ENCODE measurements around the gene CNTN5.

CNTN5 gene

DNA sequence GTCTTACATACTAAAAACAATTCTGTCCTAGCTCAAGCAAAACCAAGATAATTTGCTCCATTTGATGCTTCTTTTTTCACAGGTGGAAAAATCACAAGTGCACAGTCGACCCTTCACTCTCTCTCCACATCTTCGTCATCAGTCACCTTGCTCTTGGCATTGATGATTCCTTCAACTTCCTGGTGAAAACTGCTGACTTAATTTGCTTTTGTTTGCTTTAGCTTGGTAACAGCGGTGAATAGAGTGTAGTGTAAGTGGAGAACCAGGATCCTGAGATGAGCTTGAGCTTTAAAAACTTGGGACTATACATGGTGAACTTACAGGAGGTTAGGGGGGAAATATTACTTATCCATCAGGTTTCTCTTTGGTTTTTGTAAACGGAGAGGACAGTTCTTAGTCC lies 1335.3 kb downstream of the CNTN5 start:
- no peak for DNase-seq

DNA sequence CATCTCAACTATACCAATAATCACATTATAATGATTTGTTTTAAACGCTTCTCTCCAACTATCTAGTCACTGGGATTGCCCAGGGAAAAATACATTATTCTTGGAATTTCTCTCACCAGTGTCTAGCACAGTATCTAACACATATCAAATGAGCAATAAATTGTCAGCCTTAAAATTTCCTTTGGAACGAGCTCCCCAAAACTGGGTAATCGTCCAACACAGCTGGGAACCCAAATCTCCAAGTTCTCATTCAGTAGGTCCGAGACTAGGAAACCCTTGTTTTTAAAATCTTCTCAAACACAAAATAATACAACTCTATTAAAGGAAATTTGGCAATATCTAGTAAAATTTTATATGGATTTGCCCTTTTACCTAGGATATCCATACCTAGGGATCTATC lies 1338.5 kb downstream of the CNTN5 start:
- DNase-seq = no peak

DNA sequence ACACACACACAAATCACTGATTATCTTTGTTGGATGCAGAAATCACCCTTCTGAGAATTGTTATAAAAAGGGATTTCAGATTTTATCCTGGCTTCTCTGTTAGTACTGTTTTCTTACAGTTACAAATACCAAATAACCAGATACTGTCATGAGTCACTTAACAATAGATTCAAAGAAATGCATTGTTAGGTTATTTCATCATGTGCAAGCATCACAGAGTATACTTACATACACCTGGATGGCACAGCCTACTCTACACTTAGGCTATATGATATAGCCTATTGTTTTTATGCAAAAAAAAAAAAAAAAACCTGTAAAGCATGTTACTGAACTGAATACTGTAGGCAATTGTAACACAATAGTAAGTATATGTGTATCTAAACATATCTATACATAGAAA lies 1347.1 kb downstream of the CNTN5 start:
- no peak for DNase-seq

DNA sequence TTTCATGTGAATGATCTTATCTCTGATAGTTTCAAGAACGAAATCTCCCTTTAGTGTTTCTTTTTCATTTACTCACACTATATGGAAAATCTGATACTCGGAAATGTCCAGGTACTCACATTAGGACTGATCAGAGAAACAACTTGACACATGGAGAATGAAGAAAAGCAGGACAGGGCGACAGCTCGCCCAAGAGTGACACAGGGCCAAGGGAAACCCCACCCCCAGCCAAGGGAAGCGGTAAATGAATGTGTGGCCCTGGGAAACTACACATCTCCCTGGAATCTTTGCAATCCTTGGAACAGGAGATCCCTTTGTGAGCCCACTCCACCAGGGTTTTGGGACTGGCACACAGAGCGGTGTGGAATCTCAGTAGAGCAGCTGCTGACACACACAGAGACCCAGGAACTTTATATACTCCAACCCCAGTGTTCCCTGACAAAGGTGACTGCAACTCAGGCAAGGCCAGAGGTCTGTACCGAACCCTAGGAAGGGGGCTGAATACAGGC lies 1362.7 kb downstream of the CNTN5 start:
- no peak for DNase-seq

DNA sequence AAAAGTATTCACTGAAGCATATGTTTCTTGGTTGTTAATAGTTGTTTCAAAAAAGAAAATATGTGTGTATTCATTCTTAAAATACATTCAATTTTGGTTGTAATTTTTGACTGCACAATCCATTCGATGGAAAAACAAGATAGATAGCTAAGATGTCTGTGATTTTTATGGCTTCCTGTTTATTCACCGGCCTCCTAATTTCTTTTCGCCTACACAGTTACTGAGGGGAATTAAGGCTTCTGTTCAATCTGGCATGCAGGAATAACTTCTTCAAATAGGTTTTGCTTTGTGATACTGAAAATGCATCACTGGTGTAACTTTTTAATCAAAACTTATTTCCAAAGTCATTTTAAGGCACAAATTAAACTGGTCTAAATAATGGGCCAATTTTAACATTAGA lies 1375.5 kb downstream of the CNTN5 start:
- DNase-seq = no peak

DNA sequence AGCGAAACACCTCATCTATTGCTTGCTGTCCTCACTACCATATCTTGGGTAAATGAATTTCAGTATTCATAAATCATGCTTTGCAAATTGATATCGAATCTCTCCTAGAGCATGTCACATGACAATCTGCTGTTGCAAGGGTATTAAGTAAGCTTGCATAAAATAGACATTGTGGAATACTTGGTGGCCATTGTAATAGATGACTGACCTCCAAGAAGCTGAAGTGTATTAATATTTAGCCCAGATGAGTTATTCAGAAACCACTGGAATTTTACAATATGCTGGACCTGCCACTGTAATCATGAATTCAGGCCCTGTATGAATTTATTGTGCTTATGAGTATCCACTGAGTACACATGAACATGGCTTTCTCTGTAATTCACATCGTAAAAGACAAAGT lies 1376.7 kb downstream of the CNTN5 start:
- DNase-seq = no peak

DNA sequence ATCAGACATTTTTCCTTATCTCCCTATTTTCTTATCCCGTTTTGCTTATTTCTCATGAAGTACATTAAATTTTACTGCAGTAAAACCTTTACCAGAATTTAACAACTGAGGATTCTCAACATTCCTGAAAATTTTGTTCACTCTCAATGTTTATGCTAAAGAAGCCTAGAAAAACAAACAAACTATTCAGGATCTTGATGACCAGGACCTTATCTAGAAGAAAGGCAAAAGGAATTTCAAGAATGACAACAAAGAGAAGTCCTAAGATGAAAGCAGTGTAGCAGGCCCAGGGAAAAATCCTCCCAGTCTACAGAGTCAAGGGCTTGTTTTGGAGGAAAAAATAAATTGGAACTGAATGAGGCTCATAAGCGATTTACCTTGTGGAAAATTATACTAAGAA lies 1383.1 kb downstream of the CNTN5 start:
- DNase-seq = no peak

DNA sequence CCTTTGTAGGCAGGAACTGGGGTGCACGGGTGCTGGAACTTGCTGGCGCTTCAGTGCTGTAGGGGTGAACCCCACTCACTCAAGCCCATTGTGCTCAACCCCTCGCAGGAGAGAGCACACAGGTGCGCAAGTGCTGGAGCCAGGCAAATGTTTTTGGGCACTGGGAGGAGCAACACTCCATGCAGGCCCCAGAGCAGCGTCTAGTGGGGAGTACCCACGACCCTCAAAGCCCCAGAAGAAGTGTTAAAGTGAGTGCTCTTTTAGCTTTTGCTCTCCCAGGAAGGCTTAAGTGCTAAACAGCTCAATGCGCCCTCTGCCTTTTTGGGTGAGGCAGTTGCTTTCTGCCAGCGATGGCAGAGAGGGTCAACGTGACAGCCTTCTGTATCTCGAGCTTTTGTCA lies 1384.2 kb downstream of the CNTN5 start:
- DNase-seq = no peak
